Osteoblast (primary cell): ENCODE results near the gene ZFHX2. TPM values are rescaled to one million over a fixed set of nuclear protein-coding genes. Genes with fewer than 3 reads are reported as not detected.
A peak's percentile ranks its signal among the peaks of the same experiment; 100 is the strongest.

Source experiments
- DNase-seq: peaks from one replicate; pipeline ENCODE4 v3.0.0; 2011; ENCODE audit warnings: low spot score, mixed read lengths; ENCODE audit not compliant: insufficient read length; ENCODE audit errors: missing footprints
- H2AFZ ChIP-seq: 2 replicates; pipeline ENCODE4 v1.6.0; 2011; ENCODE audit warnings: mild to moderate bottlenecking, low read length
- H3K27ac ChIP-seq: 2 replicates; pipeline ENCODE4 v1.5.1; 2011; ENCODE audit warnings: mild to moderate bottlenecking, low read depth, low read length, moderate library complexity
- H3K27me3 ChIP-seq: 2 replicates; pipeline ENCODE4 v1.6.0; 2012; ENCODE audit warnings: mild to moderate bottlenecking, control low read depth, inconsistent platforms, low read length, moderate library complexity; ENCODE audit not compliant: insufficient read depth
- H3K36me3 ChIP-seq: 2 replicates; pipeline ENCODE4 v1.5.1; 2011; ENCODE audit warnings: mild to moderate bottlenecking, low read length, control low read depth, moderate library complexity; ENCODE audit not compliant: insufficient read depth
- H3K4me1 ChIP-seq: 2 replicates; pipeline ENCODE4 v1.5.1; 2011; ENCODE audit warnings: mild to moderate bottlenecking, low read length, control low read depth, moderate library complexity; ENCODE audit not compliant: insufficient read depth
- H3K4me2 ChIP-seq: 2 replicates; pipeline ENCODE4 v1.6.0; 2011; ENCODE audit warnings: mild to moderate bottlenecking, low read length; ENCODE audit not compliant: insufficient read depth
- H3K4me3 ChIP-seq: fragments of 200-600 bp; sonication (generic); 3 replicates; pipeline ENCODE4 v1.5.1; 2012; ENCODE audit warnings: mild to moderate bottlenecking, low read length, inconsistent platforms; ENCODE audit not compliant: insufficient read depth
- H3K79me2 ChIP-seq: 2 replicates; pipeline ENCODE4 v1.6.0; 2012; ENCODE audit warnings: mild to moderate bottlenecking, low read length, control low read depth, inconsistent platforms; ENCODE audit not compliant: insufficient read depth
- H3K9me3 ChIP-seq: 2 replicates; pipeline ENCODE4 v1.5.1; 2011; ENCODE audit warnings: low read depth, low read length, control low read depth
- H4K20me1 ChIP-seq: 2 replicates; pipeline ENCODE4 v1.6.0; 2012; ENCODE audit warnings: mild to moderate bottlenecking, low read length, control low read depth; ENCODE audit not compliant: insufficient read depth
- CTCF ChIP-seq: IDR thresholded peaks from 2 replicates; pipeline ENCODE4 v1.5.1; 2011; ENCODE audit warnings: mild to moderate bottlenecking, low read depth, low read length, moderate library complexity; ENCODE audit errors: extremely low read depth
- total RNA-seq: library from RNA; depleted of rRNA; stranded (reverse); fragments of >200 nt; gene quantifications from 2 replicates; pipeline ENCODE4 v1.2.3, GENCODE V29; 2012

The ZFHX2 gene
- total RNA-seq, 1 donor = 0.72 TPM

- H3K27me3 ChIP-seq = no peaks in the 10 kb centered on the region
- TF ChIP-seq CTCF = no peak
Measured at GRCh38 chr14:23530375-23531055, 21.1 kb downstream of the ZFHX2 start.

GRCh38 chr14:23529016-23529415 lies 22.5 kb downstream of the ZFHX2 start:
- DNase-seq = peak; percentile 68
- Histone ChIP-seq H2AFZ (no peak overlapping the region), H3K4me3 (no peak overlapping the region), H3K79me2 (no peaks in the 10 kb centered on the region), H4K20me1 (no peaks in the 10 kb centered on the region), H3K27me3 (no peaks in the 10 kb centered on the region), H3K4me1 (no peaks in the 10 kb centered on the region), H3K36me3 (peaks cover 3% of the 10 kb centered on the region), H3K27ac (no peak overlapping the region), H3K4me2 (no peak overlapping the region), H3K9me3 (no peaks in the 10 kb centered on the region)
- no peak for TF ChIP-seq CTCF

More at GRCh38 chr14:23530375-23531055, 21.1 kb downstream of the ZFHX2 start:
- Histone ChIP-seq H4K20me1 (no peaks in the 10 kb centered on the region), H2AFZ (no peak overlapping the region), H3K36me3 (peaks cover 3% of the 10 kb centered on the region), H3K27ac (no peak overlapping the region), H3K79me2 (no peaks in the 10 kb centered on the region), H3K4me2 (no peak overlapping the region), H3K4me1 (no peaks in the 10 kb centered on the region), H3K4me3 (no peak overlapping the region), H3K9me3 (no peaks in the 10 kb centered on the region)
- DNase-seq = peak; percentile 41

- Histone ChIP-seq H2AFZ (no peak overlapping the region), H3K79me2 (no peaks in the 10 kb centered on the region), H4K20me1 (no peaks in the 10 kb centered on the region), H3K27ac (no peak overlapping the region), H3K27me3 (no peaks in the 10 kb centered on the region), H3K9me3 (no peaks in the 10 kb centered on the region), H3K4me2 (no peak overlapping the region), H3K4me3 (no peak overlapping the region), H3K36me3 (peaks cover 3% of the 10 kb centered on the region), H3K4me1 (no peaks in the 10 kb centered on the region)
- peak; percentile 86 for DNase-seq
- TF ChIP-seq CTCF = peak; percentile 39
Measured at GRCh38 chr14:23528555-23528954, 23.0 kb downstream of the ZFHX2 start.

- H3K27ac ChIP-seq = no peak overlapping the region
- H3K4me1 ChIP-seq = no peaks in the 10 kb centered on the region
- H3K4me3 ChIP-seq = no peak overlapping the region
- H3K4me2 ChIP-seq = no peak overlapping the region
- peaks cover 3% of the 10 kb centered on the region for H3K36me3 ChIP-seq
- H2AFZ ChIP-seq = no peak overlapping the region
- no peaks in the 10 kb centered on the region for H3K9me3 ChIP-seq
- H3K27me3 ChIP-seq = no peaks in the 10 kb centered on the region
- no peaks in the 10 kb centered on the region for H3K79me2 ChIP-seq
- peak; percentile 35 for DNase-seq
- no peak for TF ChIP-seq CTCF
- H4K20me1 ChIP-seq = no peaks in the 10 kb centered on the region
Measured at GRCh38 chr14:23525611-23526010, 26.0 kb downstream of the ZFHX2 start.
